ENCODE results near the gene EDDM13. TPM values are rescaled to one million over a fixed set of nuclear protein-coding genes. Genes with fewer than 3 reads are reported as not detected.

EDDM13 gene
- total and polyA plus RNA-seq, 10 of the 15 experiments (the other 5 are each of a cell fraction or from before 2014, with no cell fraction given), result 0.15 to 0.37 TPM; not detected in 8

- POLR2A ChIA-PET, result no interaction called here
- Histone ChIP-seq H3K27ac (ENCODE audit: control insufficient read depth, insufficient read depth) (no peak overlapping the region), H3K4me2 (ENCODE audit: control insufficient read depth, insufficient read depth) (no peak overlapping the region), H3K4me3 (no peak overlapping the region), H3K9me3 (replicated peaks; ENCODE audit: control insufficient read depth, insufficient read depth, low read length) (no peaks in the 10 kb centered on the region), H3K36me3 (ENCODE audit: control insufficient read depth in 2 of 2, insufficient read depth in 2 of 2, low read length in 1 of 2) (no peaks in the 10 kb centered on the region), H3K79me2 (ENCODE audit: control insufficient read depth, insufficient read depth, low read length) (no peaks in the 10 kb centered on the region), H3K4me1 (ENCODE audit: control insufficient read depth, insufficient read depth, low read length) (no peaks in the 10 kb centered on the region), H2AFZ (ENCODE audit: control insufficient read depth, low read depth, low read length) (no peak overlapping the region), H4K20me1 (ENCODE audit: control insufficient read depth, insufficient read depth) (no peaks in the 10 kb centered on the region), H3K9ac (ENCODE audit: control insufficient read depth, insufficient read depth, low read length) (no peak overlapping the region), H3K27me3 (replicated peaks in 1 of 2; ENCODE audit: control insufficient read depth in 2 of 2, insufficient read depth in 2 of 2, low read length in 1 of 2) (no peaks in the 10 kb centered on the region)
- in situ Hi-C loops (cut with MboI) (no loop called here), intact Hi-C loops (cut with micrococcal nuclease; ENCODE audit: unreplicated experiment) (no loop called here)
- no peak for FAIRE-seq
- no peak for ATAC-seq
- 93% methylated on average over 12 of the region's 12 CpGs for WGBS (ENCODE audit: insufficient coverage, insufficient replicate concordance, low lambda C conversion rate, missing lambda C conversion rate)
- CTCF ChIA-PET, result interaction anchor here (2.2 kb wide), 1 partner anchor 75 kb away, joined by 10 read pairs; no protein-coding TSS in a partner anchor
- no peak for DNase-seq (ENCODE audit: low read depth, low spot score)
- no TSS peak for BruUV-seq (replicated peaks)
- no peak for TF ChIP-seq ZNF274 (IDR thresholded peaks at IDR 0.05; ENCODE audit: insufficient read depth, insufficient read length)
- no peak for TF ChIP-seq NR2C1 (IDR thresholded peaks at IDR 0.05)
- TF ChIP-seq SMAD1 (IDR thresholded peaks at IDR 0.05; ENCODE audit: low read depth, partially characterized antibody), result no peak
- TF ChIP-seq YY1 (IDR thresholded peaks at IDR 0.05; ENCODE audit: low read depth, low read length), result no peak
- TF ChIP-seq PAX8 (IDR thresholded peaks at IDR 0.05), result no peak
- no peak for TF ChIP-seq MXI1 (IDR thresholded peaks at IDR 0.05; ENCODE audit: low read depth, low read length)
- TF ChIP-seq KDM1A (IDR thresholded peaks at IDR 0.05; ENCODE audit: borderline replicate concordance), result no peak
- no peak for TF ChIP-seq CBX3 (IDR thresholded peaks at IDR 0.05; ENCODE audit: borderline replicate concordance, low read depth)
- TF ChIP-seq TCF7 (IDR thresholded peaks at IDR 0.05; ENCODE audit: borderline replicate concordance), result no peak
- no peak for TF ChIP-seq HDAC6 (IDR thresholded peaks at IDR 0.05; ENCODE audit: unreplicated experiment)
- no peak for TF ChIP-seq HSF1 (IDR thresholded peaks at IDR 0.05; ENCODE audit: low read depth, low read length)
- TF ChIP-seq SPI1 (IDR thresholded peaks at IDR 0.05; ENCODE audit: borderline replicate concordance, insufficient read depth, low read depth, low read length), result no peak
- no peak for TF ChIP-seq BRCA1 (IDR thresholded peaks at IDR 0.05; ENCODE audit: low read depth, low read length)
- no peak for TF ChIP-seq BHLHE40 (IDR thresholded peaks at IDR 0.05; ENCODE audit: borderline replicate concordance in 1 of 2, low read depth in 2 of 2, low read length in 1 of 2)
- TF ChIP-seq TAF1 (IDR thresholded peaks at IDR 0.05; ENCODE audit: borderline replicate concordance, low read depth, low read length), result no peak
- TF ChIP-seq ZNF622 (IDR thresholded peaks at IDR 0.05), result no peak
- no peak for TF ChIP-seq STAT3 (IDR thresholded peaks at IDR 0.05; ENCODE audit: low read depth, low read length)
- SMC1A ChIA-PET (ENCODE audit: uncharacterized antibody, unreplicated experiment), result no interaction called here
- RAD21 ChIA-PET (ENCODE audit: unreplicated experiment), result no interaction called here
Observed at GRCh38 chr19:56258272-56258671, 14.3 kb upstream of the EDDM13 start.
